H1 (cell line): ENCODE data around the gene RNGTT. TPM values are rescaled to one million over a fixed set of nuclear protein-coding genes. Genes with fewer than 3 reads are reported as not detected.

ENCODE experiments used
- CTCF ChIA-PET: fragments of 300-600 bp; sonication (Branson Sonifier 250); formaldehyde crosslinking; loops from one replicate; lab custom pipeline; 2021; ENCODE audit not compliant: partially characterized antibody; lab: Charles Lee
- POLR2A ChIA-PET: fragments of 300-600 bp; sonication (Branson Sonifier 250); formaldehyde crosslinking; loops from one replicate; lab custom pipeline; 2021; ENCODE audit warnings: inconsistent platforms; ENCODE audit not compliant: partially characterized antibody; lab: Charles Lee
- DNase-seq, 2 experiments: peaks; one replicate each; pipeline versions ENCODE4 v3.0.0 to v3.0.0-alpha.2; 2010 to 2022; ENCODE audit warnings: low spot score in 2 of 2, low read depth in 1 of 2, mixed read lengths in 1 of 2
- FAIRE-seq: peaks from 2 replicates; lab custom pipeline; 2011; peaks lifted over from hg19 to GRCh38; lab: Jason Lieb, UNC
- H2AFZ ChIP-seq: 2 replicates; pipeline ENCODE4 v1.8.1; 2012; ENCODE audit warnings: low read length, inconsistent platforms
- H2AK5ac ChIP-seq: 2 replicates; pipeline ENCODE4 v1.6.1; 2013; ENCODE audit warnings: low read depth, low read length
- H2BK120ac ChIP-seq: replicated peaks from 2 replicates; pipeline ENCODE3; 2013; ENCODE audit warnings: low read depth, low read length, inconsistent platforms
- H2BK12ac ChIP-seq: 2 replicates; pipeline ENCODE4 v1.6.1; 2013; ENCODE audit warnings: low read depth, low read length
- H2BK15ac ChIP-seq: 2 replicates; pipeline ENCODE4 v1.6.1; 2013; ENCODE audit warnings: low read length
- H2BK20ac ChIP-seq: 2 replicates; pipeline ENCODE4 v1.6.1; 2013; ENCODE audit warnings: low read length
- H2BK5ac ChIP-seq: 2 replicates; pipeline ENCODE4 v1.6.1; 2013; ENCODE audit warnings: low read depth, low read length
- H3K14ac ChIP-seq: 2 replicates; pipeline ENCODE4 v1.6.1; 2013; ENCODE audit warnings: inconsistent platforms; ENCODE audit not compliant: insufficient read length
- H3K18ac ChIP-seq: 2 replicates; pipeline ENCODE4 v1.6.1; 2013; ENCODE audit warnings: low read length; ENCODE audit errors: extremely low read depth
- H3K23ac ChIP-seq: 2 replicates; pipeline ENCODE4 v1.6.1; 2013; ENCODE audit warnings: inconsistent platforms; ENCODE audit not compliant: insufficient read length
- H3K23me2 ChIP-seq: 2 replicates; pipeline ENCODE4 v1.6.1; 2013; ENCODE audit warnings: low read depth, low read length
- H3K27ac ChIP-seq: 2 replicates; pipeline ENCODE4 v1.6.1; 2011; ENCODE audit warnings: low read depth, low read length, inconsistent platforms
- H3K27me3 ChIP-seq, 4 experiments: replicated peaks in 1 of 4; 1 replicate in 1 of 4; 2 replicates in 3 of 4; pipeline versions ENCODE4 v1.6.1 to v1.8.1; 2011 to 2013; ENCODE audit warnings: low read length in 3 of 4, mild to moderate bottlenecking in 3 of 4, inconsistent platforms in 2 of 4, mixed read lengths in 2 of 4, moderate library complexity in 1 of 4; ENCODE audit not compliant: control insufficient read depth in 3 of 4, insufficient read depth in 3 of 4; ENCODE audit errors: extremely low read depth in 1 of 4
- H3K36me3 ChIP-seq, 4 experiments: 2 replicates each; pipeline versions ENCODE4 v1.6.1 to v1.8.1; 2011 to 2013; ENCODE audit warnings: mild to moderate bottlenecking in 4 of 4, low read length in 3 of 4, moderate library complexity in 2 of 4, control low read depth in 1 of 4, inconsistent platforms in 1 of 4; ENCODE audit not compliant: insufficient read depth in 4 of 4, control insufficient read depth in 2 of 4
- H3K4ac ChIP-seq: replicated peaks from 2 replicates; pipeline ENCODE3; 2013; ENCODE audit warnings: low read length, low read depth, mixed read lengths, inconsistent platforms; ENCODE audit not compliant: insufficient read length
- H3K4me1 ChIP-seq, 4 experiments: replicated peaks in 1 of 4; 1 replicate in 1 of 4; 2 replicates in 3 of 4; pipeline versions ENCODE4 v1.6.1 to v1.8.1; 2011 to 2013; ENCODE audit warnings: low read length in 3 of 4, inconsistent platforms in 2 of 4, mixed read lengths in 1 of 4; ENCODE audit not compliant: insufficient read depth in 4 of 4, control insufficient read depth in 3 of 4
- H3K4me2 ChIP-seq, 2 experiments: 2 replicates each; pipeline versions ENCODE4 v1.6.1 to v1.8.1; 2011 to 2013; ENCODE audit warnings: low read depth in 2 of 2, low read length in 2 of 2, control low read depth in 1 of 2, inconsistent platforms in 1 of 2, mild to moderate bottlenecking in 1 of 2; ENCODE audit not compliant: insufficient read depth in 1 of 2
- H3K4me3 ChIP-seq, 4 experiments: fragments of 200-600, 300-600 bp in 1 of 4; sonication (generic), shearing (Covaris generic), sonication (Bioruptor Twin) in 1 of 4; 2 replicates each; pipeline versions ENCODE4 v1.5.1 to v1.8.1; 2011 to 2016; ENCODE audit warnings: low read length in 4 of 4, low read depth in 3 of 4, control low read depth in 2 of 4, inconsistent platforms in 2 of 4, mild to moderate bottlenecking in 2 of 4, mixed read lengths in 1 of 4, moderate library complexity in 1 of 4; ENCODE audit not compliant: insufficient read depth in 2 of 4; ENCODE audit errors: extremely low read depth in 1 of 4
- H3K56ac ChIP-seq: replicated peaks from 2 replicates; pipeline ENCODE3; 2013; ENCODE audit warnings: low read depth, mild to moderate bottlenecking, mixed read lengths, low read length, inconsistent platforms; ENCODE audit not compliant: insufficient read length
- H3K79me1 ChIP-seq: 2 replicates; pipeline ENCODE4 v1.6.1; 2013; ENCODE audit warnings: low read depth, low read length, control low read depth
- H3K79me2 ChIP-seq, 2 experiments: 2 replicates each; pipeline versions ENCODE4 v1.6.1 to v1.8.1; 2012 to 2013; ENCODE audit warnings: low read length in 2 of 2, mild to moderate bottlenecking in 2 of 2, inconsistent platforms in 1 of 2; ENCODE audit not compliant: insufficient read depth in 2 of 2, control insufficient read depth in 1 of 2
- H3K9ac ChIP-seq, 4 experiments: replicated peaks in 1 of 4; 1 replicate in 1 of 4; 2 replicates in 3 of 4; pipeline versions ENCODE4 v1.6.1 to v1.8.1; 2011 to 2013; ENCODE audit warnings: low read depth in 3 of 4, low read length in 3 of 4, control low read depth in 2 of 4, mild to moderate bottlenecking in 2 of 4, moderate library complexity in 2 of 4, inconsistent platforms in 1 of 4; ENCODE audit errors: extremely low read depth in 1 of 4
- H3K9me3 ChIP-seq, 2 experiments: 2 replicates each; pipeline versions ENCODE4 v1.6.1 to v1.8.1; 2012 to 2013; ENCODE audit warnings: mild to moderate bottlenecking in 2 of 2, moderate library complexity in 2 of 2, control low read depth in 1 of 2, inconsistent platforms in 1 of 2, low read depth in 1 of 2, low read length in 1 of 2, mixed read lengths in 1 of 2; ENCODE audit not compliant: insufficient read depth in 2 of 2
- H4K20me1 ChIP-seq, 2 experiments: replicated peaks in 1 of 2; 2 replicates each; pipeline versions ENCODE3 to v1.8.1; 2011 to 2013; ENCODE audit warnings: inconsistent platforms in 2 of 2, low read length in 2 of 2, mild to moderate bottlenecking in 1 of 2; ENCODE audit not compliant: insufficient read depth in 2 of 2, control insufficient read depth in 1 of 2
- H4K5ac ChIP-seq: 2 replicates; pipeline ENCODE4 v1.6.1; 2013; ENCODE audit warnings: low read length, low read depth, mixed read lengths, inconsistent platforms; ENCODE audit not compliant: insufficient read length
- H4K8ac ChIP-seq: 2 replicates; pipeline ENCODE4 v1.8.0; 2013; ENCODE audit warnings: mild to moderate bottlenecking, moderate library complexity, low read length, inconsistent platforms; ENCODE audit not compliant: insufficient read depth; ENCODE audit errors: extremely low read depth
- H4K91ac ChIP-seq: replicated peaks from 2 replicates; pipeline ENCODE3; 2013; ENCODE audit warnings: low read length, mixed read lengths, inconsistent platforms; ENCODE audit not compliant: insufficient read length
- BACH1 ChIP-seq: IDR thresholded peaks from 2 replicates; pipeline ENCODE4 v1.6.1; 2012; ENCODE audit warnings: low read length, improper control_type of control experiment
- BRCA1 ChIP-seq: IDR thresholded peaks from 2 replicates; pipeline ENCODE4 v1.6.1; 2012; ENCODE audit warnings: low read depth, low read length, improper control_type of control experiment
- EZH2 ChIP-seq: fragments of 200-600 bp; sonication (generic); IDR thresholded peaks from 2 replicates; pipeline ENCODE4 v1.7.1; 2012; ENCODE audit warnings: low read depth, mild to moderate bottlenecking, moderate library complexity, low read length, inconsistent platforms; ENCODE audit not compliant: severe bottlenecking
- HDAC2 ChIP-seq, 2 experiments: fragments of 300-600 bp in 1 of 2; sonication (generic) in 1 of 2; IDR thresholded peaks; 2 replicates each; pipeline ENCODE4 v1.6.1; 2011 to 2012; ENCODE audit warnings: low read depth in 2 of 2, low read length in 2 of 2, mild to moderate bottlenecking in 2 of 2, moderate library complexity in 2 of 2, borderline replicate concordance in 1 of 2, inconsistent platforms in 1 of 2
- PHF8 ChIP-seq: fragments of 200-600 bp; sonication (generic); conservative IDR thresholded peaks from 2 replicates; pipeline ENCODE4 v1.7.1; 2012; ENCODE audit warnings: low read depth, mild to moderate bottlenecking, inconsistent platforms, low read length, moderate library complexity
- RAD21 ChIP-seq, 2 experiments: IDR thresholded peaks in 1 of 2; conservative IDR thresholded peaks in 1 of 2; 2 replicates each; pipeline ENCODE4 v1.6.1; 2011; ENCODE audit warnings: low read depth in 2 of 2, low read length in 2 of 2, improper control_type of control experiment in 1 of 2, inconsistent platforms in 1 of 2, mild to moderate bottlenecking in 1 of 2, moderate library complexity in 1 of 2
- SAP30 ChIP-seq: fragments of 300-600 bp; sonication (generic); IDR thresholded peaks from 2 replicates; pipeline ENCODE4 v1.7.1; 2012; ENCODE audit warnings: low read length, moderate library complexity, mild to moderate bottlenecking, inconsistent platforms; ENCODE audit not compliant: insufficient read depth, insufficient replicate concordance
- SIRT6 ChIP-seq: IDR thresholded peaks from one replicate; pipeline ENCODE4 v1.7.1; 2012; ENCODE audit warnings: low read length, inconsistent platforms
- SUZ12 ChIP-seq: fragments of 200-600 bp; sonication (generic); IDR thresholded peaks from 2 replicates; pipeline ENCODE4 v1.6.1; 2012; ENCODE audit warnings: mild to moderate bottlenecking, inconsistent platforms, low read length, moderate library complexity, mixed read lengths
- TEAD4 ChIP-seq: IDR thresholded peaks from 2 replicates; pipeline ENCODE4 v1.6.1; 2012; ENCODE audit warnings: low read depth, low read length, inconsistent platforms, mixed read lengths
- polyA plus RNA-seq, 7 experiments: library from polyadenylated mRNA; depleted of rRNA in 3 of 7; stranded (reverse) in 5 of 7; unstranded in 2 of 7; fragments of >200 nt in 5 of 7; fragments of 200-250 nt in 2 of 7; gene quantifications; 1 replicate in 5 of 7; 2 replicates in 1 of 7; 4 replicates in 1 of 7; pipeline versions ENCODE4 v1.2.1 to v1.2.3, GENCODE V29; 2011 to 2013; ENCODE audit warnings: missing spikeins in 2 of 7, mixed read lengths in 2 of 7
- total RNA-seq: library from RNA; stranded (reverse); fragmentation: NEBNext Ultra II Directional; extraction: Animal tissue kit (Norgen Biotek cat#: 25700); gene quantifications from 2 replicates; pipeline ENCODE4 v1.2.1, GENCODE V29; 2021
- TF ChIP-seq, protein P1 (sequence below): IDR thresholded peaks from 2 replicates; pipeline ENCODE4 v1.6.1; 2012; ENCODE audit warnings: low read length, inconsistent platforms

RNGTT gene
- total and polyA plus RNA-seq, 2 of the 8 experiments (the other 6 are each of a cell fraction or from before 2014, with no cell fraction given) = 3.6 to 21.2 TPM

DNA sequence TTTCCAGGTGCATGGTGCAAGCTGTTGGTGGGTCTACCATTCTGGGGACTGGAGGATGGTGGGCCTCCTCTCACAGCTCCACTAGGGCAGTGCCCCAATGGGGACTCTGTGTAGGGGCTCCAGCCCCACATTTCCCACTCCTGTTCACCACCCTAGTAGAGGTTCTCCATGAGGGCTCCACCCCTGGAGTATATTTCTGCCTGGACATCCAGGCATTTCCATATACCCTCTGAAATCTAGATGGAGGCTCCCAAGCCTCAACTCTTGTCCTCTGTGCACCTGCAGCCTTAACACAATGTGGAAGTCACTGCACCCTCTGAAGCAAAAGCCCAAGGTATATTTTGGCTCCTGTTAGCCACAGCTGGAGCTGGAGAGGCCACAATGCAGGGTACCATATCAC is 393.5 kb downstream of the RNGTT start:
- no peak for DNase-seq
- CTCF ChIA-PET = interaction anchor here (0.5 kb wide), 1 partner anchor 740 kb away, joined by 4 read pairs; no protein-coding TSS in a partner anchor
- TF ChIP-seq, protein P1, sequence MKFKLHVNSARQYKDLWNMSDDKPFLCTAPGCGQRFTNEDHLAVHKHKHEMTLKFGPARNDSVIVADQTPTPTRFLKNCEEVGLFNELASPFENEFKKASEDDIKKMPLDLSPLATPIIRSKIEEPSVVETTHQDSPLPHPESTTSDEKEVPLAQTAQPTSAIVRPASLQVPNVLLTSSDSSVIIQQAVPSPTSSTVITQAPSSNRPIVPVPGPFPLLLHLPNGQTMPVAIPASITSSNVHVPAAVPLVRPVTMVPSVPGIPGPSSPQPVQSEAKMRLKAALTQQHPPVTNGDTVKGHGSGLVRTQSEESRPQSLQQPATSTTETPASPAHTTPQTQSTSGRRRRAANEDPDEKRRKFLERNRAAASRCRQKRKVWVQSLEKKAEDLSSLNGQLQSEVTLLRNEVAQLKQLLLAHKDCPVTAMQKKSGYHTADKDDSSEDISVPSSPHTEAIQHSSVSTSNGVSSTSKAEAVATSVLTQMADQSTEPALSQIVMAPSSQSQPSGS = no peak
- TF ChIP-seq TEAD4 = no peak
- TF ChIP-seq BACH1 = no peak
- no peak for TF ChIP-seq SAP30
- no peak for TF ChIP-seq BRCA1
- TF ChIP-seq HDAC2 (IDR thresholded peaks at IDR 0.05; ENCODE audit: borderline replicate concordance in 1 of 2, low read depth in 2 of 2, low read length in 2 of 2) = no peak
- TF ChIP-seq EZH2 = no peak
- TF ChIP-seq SUZ12 = no peak
- TF ChIP-seq SIRT6 = no peak
- no peak for TF ChIP-seq RAD21 (IDR thresholded peaks at IDR 0.05 in 1 of 2, conservative IDR thresholded peaks at IDR 0.05 in 1 of 2; ENCODE audit: low read depth in 2 of 2, low read length in 2 of 2)
- TF ChIP-seq PHF8 = no peak

More for the DNA sequence above, 393.5 kb downstream of the RNGTT start:
- H3K23ac ChIP-seq = no peak overlapping the region
- no peak overlapping the region for H3K4ac ChIP-seq
- peaks cover 0 to 12% (median 6%) of the 10 kb centered on the region in 4 experiments; a peak in 5 of 7 replicates for H3K4me1 ChIP-seq
- H3K23me2 ChIP-seq = no peaks in the 10 kb centered on the region
- FAIRE-seq = no peak
- H4K5ac ChIP-seq = no peak overlapping the region
- H3K27ac ChIP-seq = no peak overlapping the region
- H2BK12ac ChIP-seq = no peak overlapping the region
- no peak overlapping the region for H3K4me2 ChIP-seq
- no peak overlapping the region for H4K8ac ChIP-seq
- no peak overlapping the region for H2BK15ac ChIP-seq
- no peak overlapping the region for H2BK120ac ChIP-seq
- H2BK5ac ChIP-seq = no peak overlapping the region
- POLR2A ChIA-PET = no interaction called here
- H3K14ac ChIP-seq = no peak overlapping the region
- H3K4me3 ChIP-seq = no peak overlapping the region
- no peak overlapping the region for H3K18ac ChIP-seq
- no peak overlapping the region for H4K91ac ChIP-seq
- H2AK5ac ChIP-seq = no peak overlapping the region
- H2AFZ ChIP-seq = no peak overlapping the region
- H3K56ac ChIP-seq = no peak overlapping the region
- H3K27me3 ChIP-seq = no peaks in the 10 kb centered on the region
- no peaks in the 10 kb centered on the region for H3K79me2 ChIP-seq
- H3K9me3 ChIP-seq = peaks cover 8 to 13% of the 10 kb centered on the region in 2 experiments
- H3K9ac ChIP-seq = no peak overlapping the region
- no peaks in the 10 kb centered on the region for H4K20me1 ChIP-seq
- no peak overlapping the region for H2BK20ac ChIP-seq
- H3K79me1 ChIP-seq = no peaks in the 10 kb centered on the region
- no peaks in the 10 kb centered on the region for H3K36me3 ChIP-seq
